HG02973 (cell line): ENCODE results near the gene CALCB.

Experiments
- ATAC-seq: cut with Tn5 transposase; IDR thresholded peaks from one replicate; pipeline ENCODE4 v1.9.1; 2021; ENCODE audit warnings: moderate library complexity; ENCODE audit not compliant: unreplicated experiment

The CALCB gene

GRCh38 chr11:15117751-15118150 lies 44.4 kb downstream of the CALCB start:
- ATAC-seq: no peak

DNA sequence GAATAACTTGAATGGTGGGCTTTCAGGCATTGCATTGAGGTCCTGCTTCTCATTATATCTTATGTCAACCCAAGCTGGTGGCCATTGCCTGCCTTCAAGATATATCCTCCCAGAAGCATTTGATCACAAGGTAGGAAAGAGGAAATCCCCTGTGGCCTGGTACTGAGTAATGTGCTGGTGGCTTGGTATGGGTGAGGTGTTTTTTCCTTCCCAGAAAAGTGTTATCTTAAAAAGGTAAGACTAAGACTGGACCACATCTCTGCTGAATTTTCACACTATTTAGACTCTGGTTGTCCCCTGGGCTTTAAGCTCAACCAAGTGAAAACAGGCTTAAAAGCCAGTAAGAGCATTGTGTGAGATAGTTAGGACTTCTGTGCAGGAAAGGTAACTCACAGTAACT lies 45.0 kb downstream of the CALCB start:
- no peak for ATAC-seq

DNA sequence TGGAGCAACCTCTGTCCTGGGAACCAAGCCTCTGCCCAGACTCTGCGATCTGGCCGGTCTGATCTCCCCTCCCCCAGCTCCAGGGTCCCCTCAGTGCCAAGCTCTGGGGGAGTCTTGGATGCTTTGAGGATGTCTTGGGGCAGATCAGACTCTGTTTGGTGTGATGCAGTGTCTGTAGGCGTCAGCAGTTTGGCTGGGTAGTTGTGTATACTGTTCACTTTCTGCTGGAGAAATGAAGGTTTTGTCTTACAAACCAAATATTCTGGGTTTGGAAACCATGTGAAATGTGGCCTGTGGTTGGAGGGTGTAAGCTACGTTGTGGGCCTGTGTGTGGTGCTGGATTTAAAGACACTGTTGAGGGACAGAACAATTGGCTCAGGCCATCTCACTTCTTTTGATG lies 46.0 kb downstream of the CALCB start:
- ATAC-seq: no peak

DNA sequence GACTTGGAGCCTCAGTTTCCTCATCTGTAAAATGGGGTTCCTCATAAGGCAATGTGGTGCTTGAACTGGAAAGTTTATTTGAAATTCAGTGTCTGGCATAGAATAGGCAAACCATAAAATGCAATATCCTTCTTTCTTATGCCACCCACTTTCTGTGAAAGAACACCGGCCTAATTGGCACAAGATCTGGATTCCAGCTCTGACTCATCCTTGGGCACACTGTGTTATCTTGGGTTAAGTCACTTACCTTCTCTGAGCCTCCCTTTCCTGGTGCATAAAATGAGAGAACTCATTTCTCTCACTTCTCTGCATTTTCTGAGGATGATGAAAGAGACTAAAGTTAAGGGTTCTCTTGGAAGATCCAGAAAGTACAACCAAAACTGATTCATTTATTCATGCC lies 46.4 kb downstream of the CALCB start:
- ATAC-seq: no peak

DNA sequence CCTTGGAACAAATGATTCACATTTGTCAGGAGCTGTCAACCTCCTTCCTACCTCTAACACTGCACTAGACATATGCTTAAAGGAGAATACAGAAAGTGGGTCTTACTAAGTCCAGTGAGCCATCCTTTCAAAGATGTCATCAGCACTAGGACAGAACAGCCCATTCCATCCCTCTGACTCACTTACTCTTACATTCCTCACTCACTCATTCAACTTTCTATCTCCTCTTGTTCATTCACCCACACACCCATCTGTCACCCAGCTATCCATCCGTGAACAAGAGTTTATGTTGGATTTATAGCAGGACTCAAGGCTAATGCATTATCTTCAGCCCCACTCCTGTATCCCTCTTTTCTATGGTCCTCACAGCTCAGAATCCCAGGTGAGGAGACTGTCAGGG lies 50.5 kb downstream of the CALCB start:
- no peak for ATAC-seq

GRCh38 chr11:15124528-15124927 lies 51.1 kb downstream of the CALCB start:
- no peak for ATAC-seq

GRCh38 chr11:15127341-15127740 lies 53.9 kb downstream of the CALCB start:
- no peak for ATAC-seq
